Measurements from ENCODE around the gene LSM2. TPM values are rescaled to one million over a fixed set of nuclear protein-coding genes. Genes with fewer than 3 reads are reported as not detected.

The LSM2 gene
- total and polyA plus RNA-seq, 9 of the 15 experiments (the other 6 are each of a cell fraction or from before 2014, with no cell fraction given): 154 to 407 (median 223) TPM

DNA sequence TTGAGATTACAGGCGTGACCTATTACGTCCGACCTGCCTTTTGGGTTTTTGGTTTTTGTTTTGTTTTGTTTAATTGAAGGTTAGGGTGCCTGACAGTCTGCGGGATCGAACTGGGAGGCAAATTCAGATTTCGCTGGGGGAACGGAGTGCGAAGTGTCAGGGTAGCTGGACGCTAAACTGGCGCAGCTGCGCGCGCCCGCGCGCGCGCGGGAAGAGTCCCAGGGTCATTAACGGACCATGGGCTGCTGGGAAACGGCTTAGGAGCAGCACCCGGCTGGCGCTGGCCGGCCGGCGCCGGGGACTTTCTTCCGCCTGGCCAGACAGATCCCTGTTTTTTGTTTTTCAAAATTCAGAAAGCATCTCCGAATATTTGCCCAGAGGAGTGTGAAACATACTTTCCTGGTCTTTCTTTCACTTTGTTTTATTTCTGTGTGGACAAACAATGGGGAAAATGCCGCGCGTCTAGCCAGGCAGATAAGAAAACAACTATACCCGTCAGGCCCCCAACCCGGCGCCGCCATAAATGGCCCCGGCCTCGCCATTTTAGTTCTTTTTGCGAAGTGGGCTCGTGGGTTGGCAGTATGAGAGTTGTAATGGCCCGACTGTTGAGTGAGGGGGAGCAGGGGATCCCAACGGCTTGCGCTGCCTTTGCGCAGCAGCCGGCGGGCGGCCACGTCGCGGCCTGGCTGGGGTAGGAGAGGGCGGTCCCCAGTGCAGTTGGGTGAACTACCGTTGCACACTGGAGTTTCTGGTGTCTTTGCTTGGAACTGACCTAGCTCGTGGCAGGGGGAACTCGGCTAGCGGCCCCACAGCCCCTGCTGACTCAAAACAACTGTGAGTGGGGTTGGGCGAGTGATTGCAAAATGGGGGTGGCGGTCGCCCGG, 27.8 kb upstream of the LSM2 start (continued):
- TF ChIP-seq, protein P1, sequence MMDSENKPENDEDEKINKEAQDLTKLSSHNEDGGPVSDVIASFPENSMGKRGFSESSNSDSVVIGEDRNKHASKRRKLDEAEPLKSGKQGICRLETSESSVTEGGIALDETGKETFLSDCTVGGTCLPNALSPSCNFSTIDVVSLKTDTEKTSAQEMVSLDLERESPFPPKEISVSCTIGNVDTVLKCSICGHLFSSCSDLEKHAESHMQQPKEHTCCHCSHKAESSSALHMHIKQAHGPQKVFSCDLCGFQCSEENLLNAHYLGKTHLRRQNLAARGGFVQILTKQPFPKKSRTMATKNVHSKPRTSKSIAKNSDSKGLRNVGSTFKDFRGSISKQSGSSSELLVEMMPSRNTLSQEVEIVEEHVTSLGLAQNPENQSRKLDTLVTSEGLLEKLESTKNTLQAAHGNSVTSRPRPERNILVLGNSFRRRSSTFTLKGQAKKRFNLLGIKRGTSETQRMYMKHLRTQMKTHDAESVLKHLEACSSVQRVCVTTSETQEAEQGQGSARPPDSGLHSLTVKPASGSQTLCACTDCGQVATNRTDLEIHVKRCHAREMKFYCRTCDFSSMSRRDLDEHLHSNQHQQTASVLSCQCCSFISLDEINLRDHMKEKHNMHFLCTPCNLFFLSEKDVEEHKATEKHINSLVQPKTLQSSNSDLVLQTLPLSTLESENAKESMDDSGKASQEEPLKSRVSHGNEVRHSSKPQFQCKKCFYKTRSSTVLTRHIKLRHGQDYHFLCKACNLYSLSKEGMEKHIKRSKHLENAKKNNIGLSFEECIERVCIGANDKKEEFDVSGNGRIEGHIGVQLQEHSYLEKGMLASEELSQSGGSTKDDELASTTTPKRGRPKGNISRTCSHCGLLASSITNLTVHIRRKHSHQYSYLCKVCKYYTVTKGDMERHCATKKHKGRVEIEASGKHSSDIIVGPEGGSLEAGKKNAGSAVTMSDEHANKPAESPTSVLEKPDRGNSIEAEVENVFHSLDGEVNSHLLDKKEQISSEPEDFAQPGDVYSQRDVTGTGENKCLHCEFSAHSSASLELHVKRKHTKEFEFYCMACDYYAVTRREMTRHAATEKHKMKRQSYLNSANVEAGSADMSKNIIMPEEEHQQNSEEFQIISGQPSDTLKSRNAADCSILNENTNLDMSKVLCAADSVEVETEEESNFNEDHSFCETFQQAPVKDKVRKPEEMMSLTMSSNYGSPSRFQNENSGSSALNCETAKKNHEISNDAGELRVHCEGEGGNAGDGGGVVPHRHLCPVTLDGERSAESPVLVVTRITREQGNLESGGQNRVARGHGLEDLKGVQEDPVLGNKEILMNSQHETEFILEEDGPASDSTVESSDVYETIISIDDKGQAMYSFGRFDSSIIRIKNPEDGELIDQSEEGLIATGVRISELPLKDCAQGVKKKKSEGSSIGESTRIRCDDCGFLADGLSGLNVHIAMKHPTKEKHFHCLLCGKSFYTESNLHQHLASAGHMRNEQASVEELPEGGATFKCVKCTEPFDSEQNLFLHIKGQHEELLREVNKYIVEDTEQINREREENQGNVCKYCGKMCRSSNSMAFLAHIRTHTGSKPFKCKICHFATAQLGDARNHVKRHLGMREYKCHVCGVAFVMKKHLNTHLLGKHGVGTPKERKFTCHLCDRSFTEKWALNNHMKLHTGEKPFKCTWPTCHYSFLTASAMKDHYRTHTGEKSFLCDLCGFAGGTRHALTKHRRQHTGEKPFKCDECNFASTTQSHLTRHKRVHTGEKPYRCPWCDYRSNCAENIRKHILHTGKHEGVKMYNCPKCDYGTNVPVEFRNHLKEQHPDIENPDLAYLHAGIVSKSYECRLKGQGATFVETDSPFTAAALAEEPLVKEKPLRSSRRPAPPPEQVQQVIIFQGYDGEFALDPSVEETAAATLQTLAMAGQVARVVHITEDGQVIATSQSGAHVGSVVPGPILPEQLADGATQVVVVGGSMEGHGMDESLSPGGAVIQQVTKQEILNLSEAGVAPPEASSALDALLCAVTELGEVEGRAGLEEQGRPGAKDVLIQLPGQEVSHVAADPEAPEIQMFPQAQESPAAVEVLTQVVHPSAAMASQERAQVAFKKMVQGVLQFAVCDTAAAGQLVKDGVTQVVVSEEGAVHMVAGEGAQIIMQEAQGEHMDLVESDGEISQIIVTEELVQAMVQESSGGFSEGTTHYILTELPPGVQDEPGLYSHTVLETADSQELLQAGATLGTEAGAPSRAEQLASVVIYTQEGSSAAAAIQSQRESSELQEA (IDR thresholded peaks at IDR 0.05; ENCODE audit: low read depth): peak; percentile 4; the same call in 1 of the 2 replicates
- TF ChIP-seq MCM3 (IDR thresholded peaks at IDR 0.05): no peak
- peak; percentile 87 for TF ChIP-seq ZNF224 (CRISPR knock-in tag; IDR thresholded peaks at IDR 0.05)
- TF ChIP-seq ZNF274 (IDR thresholded peaks at IDR 0.05; ENCODE audit: borderline replicate concordance, low read depth, low read length): no peak
- TF ChIP-seq, protein P2, sequence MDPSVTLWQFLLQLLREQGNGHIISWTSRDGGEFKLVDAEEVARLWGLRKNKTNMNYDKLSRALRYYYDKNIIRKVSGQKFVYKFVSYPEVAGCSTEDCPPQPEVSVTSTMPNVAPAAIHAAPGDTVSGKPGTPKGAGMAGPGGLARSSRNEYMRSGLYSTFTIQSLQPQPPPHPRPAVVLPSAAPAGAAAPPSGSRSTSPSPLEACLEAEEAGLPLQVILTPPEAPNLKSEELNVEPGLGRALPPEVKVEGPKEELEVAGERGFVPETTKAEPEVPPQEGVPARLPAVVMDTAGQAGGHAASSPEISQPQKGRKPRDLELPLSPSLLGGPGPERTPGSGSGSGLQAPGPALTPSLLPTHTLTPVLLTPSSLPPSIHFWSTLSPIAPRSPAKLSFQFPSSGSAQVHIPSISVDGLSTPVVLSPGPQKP (CRISPR knock-in tag; IDR thresholded peaks at IDR 0.05): no peak
- TF ChIP-seq, protein P3, sequence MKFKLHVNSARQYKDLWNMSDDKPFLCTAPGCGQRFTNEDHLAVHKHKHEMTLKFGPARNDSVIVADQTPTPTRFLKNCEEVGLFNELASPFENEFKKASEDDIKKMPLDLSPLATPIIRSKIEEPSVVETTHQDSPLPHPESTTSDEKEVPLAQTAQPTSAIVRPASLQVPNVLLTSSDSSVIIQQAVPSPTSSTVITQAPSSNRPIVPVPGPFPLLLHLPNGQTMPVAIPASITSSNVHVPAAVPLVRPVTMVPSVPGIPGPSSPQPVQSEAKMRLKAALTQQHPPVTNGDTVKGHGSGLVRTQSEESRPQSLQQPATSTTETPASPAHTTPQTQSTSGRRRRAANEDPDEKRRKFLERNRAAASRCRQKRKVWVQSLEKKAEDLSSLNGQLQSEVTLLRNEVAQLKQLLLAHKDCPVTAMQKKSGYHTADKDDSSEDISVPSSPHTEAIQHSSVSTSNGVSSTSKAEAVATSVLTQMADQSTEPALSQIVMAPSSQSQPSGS (CRISPR knock-in tag; IDR thresholded peaks at IDR 0.05): no peak
- peak; percentile 94 for TF ChIP-seq ZNF76 (CRISPR knock-in tag; IDR thresholded peaks at IDR 0.05; ENCODE audit: borderline replicate concordance)
- no peak; the same call in 1 of the 2 replicates for TF ChIP-seq ZSCAN32 (CRISPR knock-in tag; IDR thresholded peaks at IDR 0.05)
- TF ChIP-seq GABPA (tag; conservative IDR thresholded peaks at IDR 0.05; ENCODE audit: low read depth): no peak
- TF ChIP-seq, protein P4, sequence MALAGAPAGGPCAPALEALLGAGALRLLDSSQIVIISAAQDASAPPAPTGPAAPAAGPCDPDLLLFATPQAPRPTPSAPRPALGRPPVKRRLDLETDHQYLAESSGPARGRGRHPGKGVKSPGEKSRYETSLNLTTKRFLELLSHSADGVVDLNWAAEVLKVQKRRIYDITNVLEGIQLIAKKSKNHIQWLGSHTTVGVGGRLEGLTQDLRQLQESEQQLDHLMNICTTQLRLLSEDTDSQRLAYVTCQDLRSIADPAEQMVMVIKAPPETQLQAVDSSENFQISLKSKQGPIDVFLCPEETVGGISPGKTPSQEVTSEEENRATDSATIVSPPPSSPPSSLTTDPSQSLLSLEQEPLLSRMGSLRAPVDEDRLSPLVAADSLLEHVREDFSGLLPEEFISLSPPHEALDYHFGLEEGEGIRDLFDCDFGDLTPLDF (CRISPR knock-in tag; IDR thresholded peaks at IDR 0.05): peak; percentile 95
- no peak; the same call in 1 of the 2 replicates for TF ChIP-seq TAL1 (IDR thresholded peaks at IDR 0.05)
- no peak for TF ChIP-seq RBM15 (IDR thresholded peaks at IDR 0.05; ENCODE audit: insufficient read depth, low read length)
